GM12874 (cell line): ENCODE results near the gene RPGRIP1.

Experiments
- CTCF ChIP-seq: IDR thresholded peaks from 2 replicates; pipeline ENCODE4 v1.5.1; 2011; ENCODE audit warnings: low read depth, mild to moderate bottlenecking, control low read depth, low read length, moderate library complexity; ENCODE audit not compliant: insufficient read depth

RPGRIP1 gene

GRCh38 chr14:21269252-21270046 is 10.4 kb upstream of the RPGRIP1 start, which contains the start of gene HNRNPC:
Gene HNRNPC, minus strand, starts transcription at chr14:21269442. Its CDS starts 35,249 bp downstream, at chr14:21234193.
- TF ChIP-seq CTCF, result no peak

DNA sequence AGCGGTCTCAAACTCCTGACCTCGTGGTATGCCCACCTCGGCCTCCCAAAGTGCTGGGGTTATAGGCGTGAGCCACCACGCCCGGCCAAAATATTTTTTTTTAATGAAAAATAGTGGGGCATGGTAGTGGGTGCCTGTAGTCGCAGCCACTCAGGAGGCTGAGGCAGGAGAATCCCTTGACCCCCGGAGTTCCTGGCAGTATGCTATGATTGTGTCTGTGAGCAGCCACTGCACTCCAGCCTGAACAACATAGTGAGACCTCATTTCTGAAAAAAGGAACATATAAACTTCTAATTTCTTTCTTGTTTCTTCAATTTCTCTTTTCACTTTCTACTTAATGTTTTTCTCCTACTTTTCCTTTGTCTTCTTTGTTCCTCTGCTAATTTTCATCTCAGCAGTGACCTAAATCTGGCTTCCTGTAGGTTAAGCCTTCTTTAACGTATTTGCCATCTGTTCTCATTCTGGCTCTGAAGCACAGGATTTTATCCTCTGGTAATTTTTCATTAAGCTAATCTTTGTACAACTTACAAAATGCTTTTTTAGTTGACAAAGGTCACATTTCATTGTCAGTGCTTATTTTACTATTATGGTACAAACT is 4.5 kb upstream of the RPGRIP1 start:
- no peak for TF ChIP-seq CTCF

- no peak for TF ChIP-seq CTCF
Measured at GRCh38 chr14:21278632-21279031, 1.3 kb upstream of the RPGRIP1 start.

DNA sequence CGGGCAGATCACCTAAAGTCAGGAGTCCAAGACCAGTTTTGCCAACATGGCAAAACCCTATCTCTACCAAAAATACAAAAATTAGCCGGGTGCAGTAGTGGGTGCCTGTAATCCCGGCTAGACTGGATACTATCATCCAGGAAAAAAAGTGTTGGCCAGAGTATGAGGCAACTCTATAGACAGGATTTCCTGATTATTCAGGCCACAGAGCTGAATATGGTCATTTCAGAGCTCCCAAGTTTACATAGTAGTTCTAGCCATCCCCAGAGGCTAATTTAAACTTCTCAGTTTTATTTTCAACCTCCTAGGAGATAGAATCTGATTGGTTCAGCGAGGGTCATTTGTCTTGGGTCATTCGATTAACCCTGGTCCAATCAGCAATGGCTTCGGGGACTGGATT is 7.3 kb downstream of the RPGRIP1 start:
- no peak for TF ChIP-seq CTCF

DNA sequence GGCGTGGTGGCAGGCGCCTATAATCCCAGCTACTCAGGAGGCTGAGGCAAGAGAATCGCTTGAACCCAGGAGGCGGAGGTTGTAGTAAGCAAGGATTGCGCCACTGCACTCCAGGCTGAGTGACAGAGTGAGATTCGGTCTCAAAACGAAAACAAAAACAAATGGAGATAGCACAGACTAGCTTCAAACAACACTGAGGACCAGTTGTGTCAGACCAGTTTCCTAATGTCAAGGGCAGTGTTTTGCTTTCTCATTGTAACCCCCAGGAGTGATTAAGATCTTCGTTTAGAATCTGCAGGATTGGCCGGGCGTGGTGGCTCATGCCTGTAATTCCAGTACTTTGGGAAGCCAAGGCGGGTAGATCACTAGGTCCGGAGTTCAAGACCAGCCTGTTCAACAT is 18.5 kb downstream of the RPGRIP1 start:
- TF ChIP-seq CTCF, result no peak

- no peak for TF ChIP-seq CTCF
Measured at GRCh38 chr14:21299562-21300130, 19.8 kb downstream of the RPGRIP1 start.

DNA sequence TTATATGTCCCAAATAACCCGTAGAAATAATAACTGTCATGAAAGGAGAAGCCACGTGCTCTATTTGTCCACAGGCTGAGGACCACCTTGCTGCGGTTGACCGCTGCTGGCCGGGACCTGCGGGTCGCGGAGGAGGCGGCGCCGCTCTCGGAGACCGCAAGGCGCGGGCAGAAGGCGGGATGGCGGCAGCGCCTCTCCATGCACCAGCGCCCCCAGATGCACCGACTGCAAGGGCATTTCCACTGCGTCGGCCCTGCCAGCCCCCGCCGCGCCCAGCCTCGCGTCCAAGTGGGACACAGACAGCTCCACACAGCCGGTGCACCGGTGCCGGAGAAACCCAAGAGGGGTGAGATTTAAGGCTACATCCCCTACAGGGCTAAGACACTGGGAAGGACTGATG is 21.0 kb downstream of the RPGRIP1 start:
- TF ChIP-seq CTCF, result no peak
